AG04449 (cell line): Measurements from ENCODE around the gene VAMP8.
A peak's percentile ranks its signal among the peaks of the same experiment; 100 is the strongest.

Source experiments
- CTCF ChIA-PET: fragments of 350-600 bp; formaldehyde crosslinking; extraction: SDS; loops from one replicate; lab custom pipeline; 2021; ENCODE audit warnings: antibody characterized with exemption; lab: Yijun Ruan, JAX
- POLR2A ChIA-PET: fragments of 400-600, 350-600 bp; formaldehyde crosslinking; extraction: SDS; loops from one replicate; lab custom pipeline; 2020; ENCODE audit warnings: antibody characterized with exemption, inconsistent platforms; lab: Yijun Ruan, JAX
- DNase-seq: peaks from one replicate; pipeline ENCODE4 v3.0.0-alpha.2; 2010; ENCODE audit warnings: low read depth, low spot score
- H3K4me3 ChIP-seq: 2 replicates; pipeline ENCODE4 v1.5.1; 2011; ENCODE audit warnings: low read depth, mild to moderate bottlenecking, control low read depth, low read length
- CTCF ChIP-seq: IDR thresholded peaks from one replicate; pipeline ENCODE4 v1.5.1; 2011; ENCODE audit warnings: mild to moderate bottlenecking, moderate library complexity, low read length, control low read depth, inconsistent platforms; ENCODE audit not compliant: insufficient read depth; ENCODE audit errors: missing control alignments

Gene VAMP8

GRCh38 chr2:85534099-85534498 is 43.3 kb upstream of the VAMP8 start:
- H3K4me3 ChIP-seq: no peak overlapping the region
- POLR2A ChIA-PET: no interaction called here
- no peak for DNase-seq
- TF ChIP-seq CTCF: no peak
- CTCF ChIA-PET: interaction anchor here (1.5 to 30.0 kb wide), 2 partner anchors 18 to 101 kb away, joined by 3 to 922 read pairs; partner anchors contain the start of gene SH2D6

- CTCF ChIA-PET: interaction anchor here (1.0 to 30.0 kb wide), 4 partner anchors 11 to 102 kb away, joined by 3 to 922 read pairs (median 3); partner anchors contain the start of gene SH2D6
- POLR2A ChIA-PET: no interaction called here
- DNase-seq: no peak
These were observed 42.5 kb upstream of the VAMP8 start for GRCh38 chr2:85534881-85535280.

GRCh38 chr2:85536479-85536878 is 40.9 kb upstream of the VAMP8 start:
- TF ChIP-seq CTCF: no peak
- H3K4me3 ChIP-seq: no peak overlapping the region
- CTCF ChIA-PET: interaction anchor here (1.0 to 30.0 kb wide), 4 partner anchors 13 to 104 kb away, joined by 3 to 922 read pairs (median 54); partner anchors contain the start of gene SH2D6
- peak; percentile 41 for DNase-seq
- POLR2A ChIA-PET: interaction anchor here (1.4 to 5.3 kb wide), 2 partner anchors 31 to 118 kb away, joined by 7 to 81 read pairs; partner anchors contain the start of gene SH2D6

More at GRCh38 chr2:85534881-85535280, 42.5 kb upstream of the VAMP8 start:
- no peak for TF ChIP-seq CTCF
- H3K4me3 ChIP-seq: no peak overlapping the region

- ChIA-PET CTCF (interaction anchor here (0.7 to 30.0 kb wide), 13 partner anchors 14 to 470 kb away, joined by 3 to 922 read pairs (median 3); partner anchors contain the start of genes ELMOD3, RETSAT and SH2D6), POLR2A (interaction anchor here (0.7 to 5.7 kb wide), 31 partner anchors 8 to 210 kb away, joined by 3 to 103 read pairs (median 8); partner anchors contain the start of genes ELMOD3, GGCX, RETSAT and RNF181)
- no peak for TF ChIP-seq CTCF
- H3K4me3 ChIP-seq: peak overlapping the region; percentile 99
- no peak for DNase-seq
These were observed 39.5 kb upstream of the VAMP8 start for GRCh38 chr2:85537600-85538506.

GRCh38 chr2:85538507-85539360 is 38.7 kb upstream of the VAMP8 start, which contains the start of gene MAT2A:
MAT2A (plus strand) TSS chr2:85539168; CDS start chr2:85539288, 120 bp downstream.
- ChIA-PET CTCF (interaction anchor here (0.7 to 30.0 kb wide), 13 partner anchors 9 to 471 kb away, joined by 3 to 922 read pairs (median 3); partner anchors contain the start of gene SH2D6), POLR2A (interaction anchor here (0.5 to 5.7 kb wide), 58 partner anchors 9 to 232 kb away, joined by 3 to 103 read pairs (median 4); partner anchors contain the start of genes C2orf68, ELMOD3, GGCX and RETSAT)
- peak; percentile 87 for TF ChIP-seq CTCF
- peak; percentile 47 for DNase-seq
- H3K4me3 ChIP-seq: peak within 1 kb of the TSS; percentile 99
